Measurements from ENCODE around the gene ZFHX3.

DNA sequence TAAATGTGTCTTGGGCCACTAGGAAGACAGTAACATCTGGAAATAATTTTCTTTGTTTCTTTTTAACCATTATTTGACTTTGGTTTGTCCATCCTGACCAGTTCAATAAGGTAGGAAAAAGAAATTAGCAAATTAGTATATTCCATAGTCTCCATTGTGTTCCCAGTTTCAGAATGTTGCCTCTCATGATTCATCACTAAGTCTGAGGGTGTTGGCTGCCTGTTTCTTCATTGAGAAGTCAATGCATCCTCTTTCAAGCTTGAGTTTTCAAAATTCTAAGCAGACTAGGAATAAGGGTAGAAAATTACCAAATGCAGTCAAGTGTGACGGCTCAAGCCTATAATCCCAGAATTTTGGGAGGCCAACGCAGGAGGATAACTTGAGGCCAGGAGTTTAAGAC, 41.9 kb downstream of the ZFHX3 start:
- TF ChIP-seq, protein P1, sequence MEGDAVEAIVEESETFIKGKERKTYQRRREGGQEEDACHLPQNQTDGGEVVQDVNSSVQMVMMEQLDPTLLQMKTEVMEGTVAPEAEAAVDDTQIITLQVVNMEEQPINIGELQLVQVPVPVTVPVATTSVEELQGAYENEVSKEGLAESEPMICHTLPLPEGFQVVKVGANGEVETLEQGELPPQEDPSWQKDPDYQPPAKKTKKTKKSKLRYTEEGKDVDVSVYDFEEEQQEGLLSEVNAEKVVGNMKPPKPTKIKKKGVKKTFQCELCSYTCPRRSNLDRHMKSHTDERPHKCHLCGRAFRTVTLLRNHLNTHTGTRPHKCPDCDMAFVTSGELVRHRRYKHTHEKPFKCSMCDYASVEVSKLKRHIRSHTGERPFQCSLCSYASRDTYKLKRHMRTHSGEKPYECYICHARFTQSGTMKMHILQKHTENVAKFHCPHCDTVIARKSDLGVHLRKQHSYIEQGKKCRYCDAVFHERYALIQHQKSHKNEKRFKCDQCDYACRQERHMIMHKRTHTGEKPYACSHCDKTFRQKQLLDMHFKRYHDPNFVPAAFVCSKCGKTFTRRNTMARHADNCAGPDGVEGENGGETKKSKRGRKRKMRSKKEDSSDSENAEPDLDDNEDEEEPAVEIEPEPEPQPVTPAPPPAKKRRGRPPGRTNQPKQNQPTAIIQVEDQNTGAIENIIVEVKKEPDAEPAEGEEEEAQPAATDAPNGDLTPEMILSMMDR (IDR thresholded peaks at IDR 0.05) = no peak
- TF ChIP-seq POLR2A (IDR thresholded peaks at IDR 0.05) = no peak
- no peak for TF ChIP-seq EP300 (IDR thresholded peaks at IDR 0.05)

Data from tibial nerve (tissue), 4 donors.